GM23338 (cell line): ENCODE measurements around the gene TMEM138.

Experiments used
- CREB1 ChIP-seq: fragments of 250-450 bp; sonication (Bioruptor Pico); IDR thresholded peaks from 2 replicates; pipeline ENCODE4 v1.5.0; 2020; ENCODE audit warnings: low read depth, mild to moderate bottlenecking, moderate library complexity
- EZH2 ChIP-seq: fragments of 200-600 bp; sonication (generic); IDR thresholded peaks from one replicate; pipeline ENCODE4 v1.8.0; 2017; ENCODE audit warnings: antibody characterized with exemption, mild to moderate bottlenecking, low read depth; ENCODE audit not compliant: unreplicated experiment
- EZH2phosphoT487 ChIP-seq: fragments of 200-600 bp; sonication (generic); IDR thresholded peaks from one replicate; pipeline ENCODE4 v1.8.1; 2018; ENCODE audit warnings: antibody characterized with exemption; ENCODE audit not compliant: unreplicated experiment
- JUNB ChIP-seq: IDR thresholded peaks from one replicate; pipeline ENCODE4 v1.6.1; 2016; ENCODE audit warnings: antibody characterized with exemption; ENCODE audit not compliant: unreplicated experiment
- POLR2AphosphoS5 ChIP-seq: IDR thresholded peaks from 2 replicates; pipeline ENCODE4 v1.6.1; 2016; ENCODE audit warnings: antibody characterized with exemption, low read depth
- STAT1 ChIP-seq: IDR thresholded peaks from one replicate; pipeline ENCODE4 v1.6.1; 2016; ENCODE audit warnings: antibody characterized with exemption; ENCODE audit not compliant: unreplicated experiment
- ZNF114 ChIP-seq: fragments of 250-450 bp; sonication (Bioruptor Pico); IDR thresholded peaks from 2 replicates; pipeline ENCODE4 v1.5.0; 2020; ENCODE audit warnings: mild to moderate bottlenecking, moderate library complexity
- ZNF331 ChIP-seq: fragments of 250-450 bp; sonication (Bioruptor Pico); IDR thresholded peaks from 2 replicates; pipeline ENCODE4 v1.5.0; 2020; ENCODE audit warnings: low read depth, mild to moderate bottlenecking, moderate library complexity
- TF ChIP-seq, protein P1 (sequence below), 2 experiments: fragments of 200-600 bp in 1 of 2; sonication (generic) in 1 of 2; conservative IDR thresholded peaks; 2 replicates each; pipeline versions ENCODE4 v1.5.1 to v1.6.1; 2016 to 2017; ENCODE audit warnings: antibody characterized with exemption in 2 of 2, low read depth in 2 of 2, mild to moderate bottlenecking in 2 of 2, moderate library complexity in 1 of 2
- TF ChIP-seq, protein P2 (sequence below): IDR thresholded peaks from one replicate; pipeline ENCODE4 v1.6.1; 2018; ENCODE audit warnings: antibody characterized with exemption; ENCODE audit not compliant: unreplicated experiment
- TF ChIP-seq, protein P3 (sequence below): fragments of 250-450 bp; sonication (Bioruptor Pico); IDR thresholded peaks from 2 replicates; pipeline ENCODE4 v1.5.0; 2020; ENCODE audit warnings: mild to moderate bottlenecking, moderate library complexity

DNA sequence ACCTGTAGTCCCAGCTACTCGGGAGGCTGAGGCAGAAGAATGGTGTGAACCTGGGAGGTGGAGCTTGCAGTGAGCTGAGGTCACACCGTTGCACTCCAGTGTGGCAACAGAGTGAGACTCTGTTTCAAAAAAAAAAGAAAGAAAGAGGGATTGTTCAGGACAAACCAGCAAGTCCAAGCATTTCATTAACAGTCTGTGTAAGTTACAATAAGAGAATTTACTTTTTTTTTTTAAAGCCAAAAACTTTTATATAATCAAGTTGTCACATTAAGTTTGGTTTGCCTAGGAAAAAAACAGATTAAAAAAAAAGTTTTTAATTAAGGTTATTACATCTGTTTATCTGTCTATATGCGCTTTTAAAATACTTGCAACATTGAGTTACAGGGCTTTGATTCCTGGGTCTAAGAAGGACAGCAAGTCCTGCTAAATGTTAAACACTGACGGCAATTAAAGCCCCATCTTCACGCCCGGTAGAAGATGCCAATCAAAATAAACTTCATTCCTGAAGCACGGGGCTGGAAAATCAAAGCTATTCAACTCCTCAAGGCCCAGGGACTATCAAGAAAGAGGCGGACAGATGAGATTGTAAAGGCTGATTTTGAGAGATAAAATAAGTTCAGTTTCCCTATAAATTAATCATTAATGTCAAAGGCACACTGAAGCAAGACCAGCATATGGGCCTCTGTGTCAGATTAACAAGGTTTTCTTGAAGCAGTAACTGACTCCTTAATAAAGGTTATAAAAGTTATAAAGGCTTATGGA lies 10.7 kb downstream of the TMEM138 start:
- TF ChIP-seq, protein P1, sequence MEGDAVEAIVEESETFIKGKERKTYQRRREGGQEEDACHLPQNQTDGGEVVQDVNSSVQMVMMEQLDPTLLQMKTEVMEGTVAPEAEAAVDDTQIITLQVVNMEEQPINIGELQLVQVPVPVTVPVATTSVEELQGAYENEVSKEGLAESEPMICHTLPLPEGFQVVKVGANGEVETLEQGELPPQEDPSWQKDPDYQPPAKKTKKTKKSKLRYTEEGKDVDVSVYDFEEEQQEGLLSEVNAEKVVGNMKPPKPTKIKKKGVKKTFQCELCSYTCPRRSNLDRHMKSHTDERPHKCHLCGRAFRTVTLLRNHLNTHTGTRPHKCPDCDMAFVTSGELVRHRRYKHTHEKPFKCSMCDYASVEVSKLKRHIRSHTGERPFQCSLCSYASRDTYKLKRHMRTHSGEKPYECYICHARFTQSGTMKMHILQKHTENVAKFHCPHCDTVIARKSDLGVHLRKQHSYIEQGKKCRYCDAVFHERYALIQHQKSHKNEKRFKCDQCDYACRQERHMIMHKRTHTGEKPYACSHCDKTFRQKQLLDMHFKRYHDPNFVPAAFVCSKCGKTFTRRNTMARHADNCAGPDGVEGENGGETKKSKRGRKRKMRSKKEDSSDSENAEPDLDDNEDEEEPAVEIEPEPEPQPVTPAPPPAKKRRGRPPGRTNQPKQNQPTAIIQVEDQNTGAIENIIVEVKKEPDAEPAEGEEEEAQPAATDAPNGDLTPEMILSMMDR (conservative IDR thresholded peaks at IDR 0.05; ENCODE audit: low read depth in 2 of 2): no peak
- TF ChIP-seq POLR2AphosphoS5 (no peak), CREB1 (CRISPR knock-in tag) (no peak), ZNF114 (CRISPR knock-in tag) (no peak), EZH2phosphoT487 (no peak), EZH2 (no peak), ZNF331 (CRISPR knock-in tag) (no peak), JUNB (no peak), STAT1 (no peak)
- TF ChIP-seq, protein P2, sequence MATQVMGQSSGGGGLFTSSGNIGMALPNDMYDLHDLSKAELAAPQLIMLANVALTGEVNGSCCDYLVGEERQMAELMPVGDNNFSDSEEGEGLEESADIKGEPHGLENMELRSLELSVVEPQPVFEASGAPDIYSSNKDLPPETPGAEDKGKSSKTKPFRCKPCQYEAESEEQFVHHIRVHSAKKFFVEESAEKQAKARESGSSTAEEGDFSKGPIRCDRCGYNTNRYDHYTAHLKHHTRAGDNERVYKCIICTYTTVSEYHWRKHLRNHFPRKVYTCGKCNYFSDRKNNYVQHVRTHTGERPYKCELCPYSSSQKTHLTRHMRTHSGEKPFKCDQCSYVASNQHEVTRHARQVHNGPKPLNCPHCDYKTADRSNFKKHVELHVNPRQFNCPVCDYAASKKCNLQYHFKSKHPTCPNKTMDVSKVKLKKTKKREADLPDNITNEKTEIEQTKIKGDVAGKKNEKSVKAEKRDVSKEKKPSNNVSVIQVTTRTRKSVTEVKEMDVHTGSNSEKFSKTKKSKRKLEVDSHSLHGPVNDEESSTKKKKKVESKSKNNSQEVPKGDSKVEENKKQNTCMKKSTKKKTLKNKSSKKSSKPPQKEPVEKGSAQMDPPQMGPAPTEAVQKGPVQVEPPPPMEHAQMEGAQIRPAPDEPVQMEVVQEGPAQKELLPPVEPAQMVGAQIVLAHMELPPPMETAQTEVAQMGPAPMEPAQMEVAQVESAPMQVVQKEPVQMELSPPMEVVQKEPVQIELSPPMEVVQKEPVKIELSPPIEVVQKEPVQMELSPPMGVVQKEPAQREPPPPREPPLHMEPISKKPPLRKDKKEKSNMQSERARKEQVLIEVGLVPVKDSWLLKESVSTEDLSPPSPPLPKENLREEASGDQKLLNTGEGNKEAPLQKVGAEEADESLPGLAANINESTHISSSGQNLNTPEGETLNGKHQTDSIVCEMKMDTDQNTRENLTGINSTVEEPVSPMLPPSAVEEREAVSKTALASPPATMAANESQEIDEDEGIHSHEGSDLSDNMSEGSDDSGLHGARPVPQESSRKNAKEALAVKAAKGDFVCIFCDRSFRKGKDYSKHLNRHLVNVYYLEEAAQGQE: no peak
- TF ChIP-seq, protein P3, sequence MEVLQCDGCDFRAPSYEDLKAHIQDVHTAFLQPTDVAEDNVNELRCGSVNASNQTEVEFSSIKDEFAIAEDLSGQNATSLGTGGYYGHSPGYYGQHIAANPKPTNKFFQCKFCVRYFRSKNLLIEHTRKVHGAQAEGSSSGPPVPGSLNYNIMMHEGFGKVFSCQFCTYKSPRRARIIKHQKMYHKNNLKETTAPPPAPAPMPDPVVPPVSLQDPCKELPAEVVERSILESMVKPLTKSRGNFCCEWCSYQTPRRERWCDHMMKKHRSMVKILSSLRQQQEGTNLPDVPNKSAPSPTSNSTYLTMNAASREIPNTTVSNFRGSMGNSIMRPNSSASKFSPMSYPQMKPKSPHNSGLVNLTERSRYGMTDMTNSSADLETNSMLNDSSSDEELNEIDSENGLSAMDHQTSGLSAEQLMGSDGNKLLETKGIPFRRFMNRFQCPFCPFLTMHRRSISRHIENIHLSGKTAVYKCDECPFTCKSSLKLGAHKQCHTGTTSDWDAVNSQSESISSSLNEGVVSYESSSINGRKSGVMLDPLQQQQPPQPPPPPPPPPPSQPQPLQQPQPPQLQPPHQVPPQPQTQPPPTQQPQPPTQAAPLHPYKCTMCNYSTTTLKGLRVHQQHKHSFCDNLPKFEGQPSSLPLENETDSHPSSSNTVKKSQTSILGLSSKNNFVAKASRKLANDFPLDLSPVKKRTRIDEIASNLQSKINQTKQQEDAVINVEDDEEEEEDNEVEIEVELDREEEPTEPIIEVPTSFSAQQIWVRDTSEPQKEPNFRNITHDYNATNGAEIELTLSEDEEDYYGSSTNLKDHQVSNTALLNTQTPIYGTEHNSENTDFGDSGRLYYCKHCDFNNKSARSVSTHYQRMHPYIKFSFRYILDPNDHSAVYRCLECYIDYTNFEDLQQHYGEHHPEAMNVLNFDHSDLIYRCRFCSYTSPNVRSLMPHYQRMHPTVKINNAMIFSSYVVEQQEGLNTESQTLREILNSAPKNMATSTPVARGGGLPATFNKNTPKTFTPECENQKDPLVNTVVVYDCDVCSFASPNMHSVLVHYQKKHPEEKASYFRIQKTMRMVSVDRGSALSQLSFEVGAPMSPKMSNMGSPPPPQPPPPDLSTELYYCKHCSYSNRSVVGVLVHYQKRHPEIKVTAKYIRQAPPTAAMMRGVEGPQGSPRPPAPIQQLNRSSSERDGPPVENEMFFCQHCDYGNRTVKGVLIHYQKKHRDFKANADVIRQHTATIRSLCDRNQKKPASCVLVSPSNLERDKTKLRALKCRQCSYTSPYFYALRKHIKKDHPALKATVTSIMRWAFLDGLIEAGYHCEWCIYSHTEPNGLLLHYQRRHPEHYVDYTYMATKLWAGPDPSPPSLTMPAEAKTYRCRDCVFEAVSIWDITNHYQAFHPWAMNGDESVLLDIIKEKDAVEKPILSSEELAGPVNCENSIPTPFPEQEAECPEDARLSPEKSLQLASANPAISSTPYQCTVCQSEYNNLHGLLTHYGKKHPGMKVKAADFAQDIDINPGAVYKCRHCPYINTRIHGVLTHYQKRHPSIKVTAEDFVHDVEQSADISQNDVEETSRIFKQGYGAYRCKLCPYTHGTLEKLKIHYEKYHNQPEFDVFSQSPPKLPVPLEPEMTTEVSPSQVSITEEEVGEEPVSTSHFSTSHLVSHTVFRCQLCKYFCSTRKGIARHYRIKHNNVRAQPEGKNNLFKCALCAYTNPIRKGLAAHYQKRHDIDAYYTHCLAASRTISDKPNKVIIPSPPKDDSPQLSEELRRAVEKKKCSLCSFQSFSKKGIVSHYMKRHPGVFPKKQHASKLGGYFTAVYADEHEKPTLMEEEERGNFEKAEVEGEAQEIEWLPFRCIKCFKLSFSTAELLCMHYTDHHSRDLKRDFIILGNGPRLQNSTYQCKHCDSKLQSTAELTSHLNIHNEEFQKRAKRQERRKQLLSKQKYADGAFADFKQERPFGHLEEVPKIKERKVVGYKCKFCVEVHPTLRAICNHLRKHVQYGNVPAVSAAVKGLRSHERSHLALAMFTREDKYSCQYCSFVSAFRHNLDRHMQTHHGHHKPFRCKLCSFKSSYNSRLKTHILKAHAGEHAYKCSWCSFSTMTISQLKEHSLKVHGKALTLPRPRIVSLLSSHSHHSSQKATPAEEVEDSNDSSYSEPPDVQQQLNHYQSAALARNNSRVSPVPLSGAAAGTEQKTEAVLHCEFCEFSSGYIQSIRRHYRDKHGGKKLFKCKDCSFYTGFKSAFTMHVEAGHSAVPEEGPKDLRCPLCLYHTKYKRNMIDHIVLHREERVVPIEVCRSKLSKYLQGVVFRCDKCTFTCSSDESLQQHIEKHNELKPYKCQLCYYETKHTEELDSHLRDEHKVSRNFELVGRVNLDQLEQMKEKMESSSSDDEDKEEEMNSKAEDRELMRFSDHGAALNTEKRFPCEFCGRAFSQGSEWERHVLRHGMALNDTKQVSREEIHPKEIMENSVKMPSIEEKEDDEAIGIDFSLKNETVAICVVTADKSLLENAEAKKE: no peak
